OCI-LY1 (cell line): ENCODE results near the gene GPR18.

Experiments used
- H2AFZ ChIP-seq: fragments of 200-600 bp; sonication (generic), shearing (Covaris generic); 2 replicates; pipeline ENCODE4 v1.6.0; 2014; ENCODE audit warnings: antibody characterized with exemption, mild to moderate bottlenecking, low read length
- H3F3A ChIP-seq: fragments of 200-600 bp; sonication (generic), shearing (Covaris generic); 2 replicates; pipeline ENCODE4 v1.6.0; 2014; ENCODE audit warnings: mild to moderate bottlenecking, antibody characterized with exemption, low read length, moderate library complexity; ENCODE audit not compliant: insufficient read depth
- H3K27ac ChIP-seq: fragments of 200-600 bp; sonication (generic); 2 replicates; pipeline ENCODE4 v1.5.1; 2014; ENCODE audit warnings: low read length, mixed run types, mild to moderate bottlenecking, low read depth; ENCODE audit not compliant: poor library complexity, severe bottlenecking
- H3K27me3 ChIP-seq: fragments of 200-600 bp; sonication (generic); 2 replicates; pipeline ENCODE4 v1.6.0; 2014; ENCODE audit warnings: antibody characterized with exemption, mild to moderate bottlenecking, low read length, moderate library complexity; ENCODE audit not compliant: insufficient read depth
- H3K36me3 ChIP-seq: fragments of 200-600 bp; sonication (generic); 2 replicates; pipeline ENCODE4 v1.6.1; 2014; ENCODE audit warnings: mild to moderate bottlenecking, antibody characterized with exemption, low read length, moderate library complexity, mixed read lengths; ENCODE audit not compliant: insufficient read depth
- H3K4me1 ChIP-seq: fragments of 200-600 bp; sonication (generic); 2 replicates; pipeline ENCODE4 v1.5.1; 2014; ENCODE audit warnings: mild to moderate bottlenecking, low read length, moderate library complexity; ENCODE audit not compliant: insufficient read depth, severe bottlenecking
- H3K4me2 ChIP-seq: fragments of 200-600 bp; sonication (generic), shearing (Covaris generic); 2 replicates; pipeline ENCODE4 v1.6.1; 2014; ENCODE audit warnings: low read length
- H3K4me3 ChIP-seq: fragments of 200-600 bp; sonication (generic); 2 replicates; pipeline ENCODE4 v1.5.1; 2014; ENCODE audit warnings: low read length, low read depth, mild to moderate bottlenecking, mixed read lengths; ENCODE audit not compliant: poor library complexity, severe bottlenecking
- H3K79me2 ChIP-seq: fragments of 200-600 bp; shearing (Covaris generic); 2 replicates; pipeline ENCODE4 v1.6.1; 2016; ENCODE audit warnings: mixed run types, low read length, mixed read lengths; ENCODE audit not compliant: insufficient read depth
- H3K9ac ChIP-seq: fragments of 200-600 bp; sonication (generic), shearing (Covaris generic); 2 replicates; pipeline ENCODE4 v1.6.1; 2014; ENCODE audit warnings: mild to moderate bottlenecking, low read length, mixed read lengths
- H3K9me2 ChIP-seq: fragments of 200-600 bp; sonication (generic), shearing (Covaris generic); 2 replicates; pipeline ENCODE4 v1.6.1; 2014; ENCODE audit warnings: low read depth, mild to moderate bottlenecking, low read length, mixed read lengths
- H3K9me3 ChIP-seq: fragments of 200-600 bp; shearing (Covaris generic); 2 replicates; pipeline ENCODE4 v1.6.1; 2014; ENCODE audit warnings: low read length, mixed read lengths
- H4K20me1 ChIP-seq: fragments of 200-600 bp; sonication (generic), shearing (Covaris generic); 2 replicates; pipeline ENCODE4 v1.6.0; 2016; ENCODE audit warnings: mild to moderate bottlenecking, low read length; ENCODE audit not compliant: insufficient read depth
- CTCF ChIP-seq: fragments of 200-600 bp; sonication (generic), shearing (Covaris generic); IDR thresholded peaks from 2 replicates; pipeline ENCODE4 v1.5.1; 2017; ENCODE audit warnings: mild to moderate bottlenecking, antibody characterized with exemption, low read length, moderate library complexity, mixed read lengths
- EZH2 ChIP-seq: fragments of 200-600 bp; sonication (generic), shearing (Covaris generic); IDR thresholded peaks from 2 replicates; pipeline ENCODE4 v1.8.0; 2017; ENCODE audit warnings: borderline replicate concordance, mixed run types, mild to moderate bottlenecking, antibody characterized with exemption, low read length, moderate library complexity, mixed read lengths

The GPR18 gene

GRCh38 chr13:99246100-99246499, 12.1 kb downstream of the GPR18 start:
- H3F3A ChIP-seq = 0 out of 2 replicates have a peak, but pooled peaks cover 4% of the 10 kb centered on the region
- H3K27me3 ChIP-seq = no peaks in the 10 kb centered on the region
- no peak overlapping the region for H3K4me3 ChIP-seq
- H4K20me1 ChIP-seq = no peaks in the 10 kb centered on the region
- no peak overlapping the region for H2AFZ ChIP-seq
- H3K36me3 ChIP-seq = peaks cover 24% of the 10 kb centered on the region
- H3K27ac ChIP-seq = no peak overlapping the region
- H3K4me1 ChIP-seq = no peaks in the 10 kb centered on the region
- no peaks in the 10 kb centered on the region for H3K79me2 ChIP-seq
- no peak overlapping the region for H3K4me2 ChIP-seq
- no peaks in the 10 kb centered on the region for H3K9me3 ChIP-seq
- no peaks in the 10 kb centered on the region for H3K9me2 ChIP-seq
- H3K9ac ChIP-seq = no peak overlapping the region
- no peak for TF ChIP-seq CTCF
- no peak for TF ChIP-seq EZH2

DNA sequence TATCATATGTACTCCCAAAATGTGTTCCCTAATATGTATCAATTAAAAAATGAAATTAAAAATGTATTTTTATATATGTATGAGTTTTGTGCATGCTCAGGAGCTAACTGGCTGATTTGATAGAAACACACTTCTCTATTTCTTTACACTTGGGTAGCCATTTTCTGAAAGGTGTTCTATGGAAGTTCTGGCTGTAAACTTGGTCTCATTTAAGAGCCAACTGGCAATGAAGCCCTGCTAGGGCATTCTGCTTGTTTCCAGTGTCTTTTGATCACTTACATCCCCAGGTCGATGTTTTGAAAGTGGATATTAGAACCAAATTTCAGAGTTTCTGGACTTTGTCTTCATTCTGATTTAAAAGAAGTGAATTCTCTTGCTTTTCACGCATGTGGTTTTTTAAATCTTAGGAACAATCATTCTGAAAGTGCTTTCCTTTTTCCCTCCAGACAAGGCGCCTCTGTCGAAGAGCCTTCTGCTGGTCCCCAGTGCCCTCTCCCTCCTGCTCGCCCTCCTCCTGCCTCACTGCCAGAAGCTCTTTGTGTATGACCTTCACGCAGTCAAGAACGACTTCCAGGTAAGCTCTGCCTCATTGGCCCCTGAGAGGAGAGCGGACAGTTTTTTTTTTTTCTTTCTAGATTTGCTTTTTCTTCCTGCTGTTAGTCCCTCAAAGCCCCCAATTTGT, 20.1 kb downstream of the GPR18 start:
- Histone ChIP-seq H3K36me3 (peaks cover 25% of the 10 kb centered on the region), H3K9me2 (no peaks in the 10 kb centered on the region), H3K9me3 (no peaks in the 10 kb centered on the region), H4K20me1 (no peaks in the 10 kb centered on the region), H3K79me2 (no peaks in the 10 kb centered on the region; the same call in 1 of the 2 replicates), H3K27ac (peak overlapping the region; percentile 61), H3K27me3 (no peaks in the 10 kb centered on the region), H3K4me3 (peak overlapping the region; percentile 17), H3K4me1 (peaks cover 21% of the 10 kb centered on the region), H3K4me2 (peak overlapping the region; percentile 52), H3K9ac (no peak overlapping the region), H3F3A (no peaks in the 10 kb centered on the region), H2AFZ (no peak overlapping the region)
- no peak for TF ChIP-seq EZH2
- no peak for TF ChIP-seq CTCF

DNA sequence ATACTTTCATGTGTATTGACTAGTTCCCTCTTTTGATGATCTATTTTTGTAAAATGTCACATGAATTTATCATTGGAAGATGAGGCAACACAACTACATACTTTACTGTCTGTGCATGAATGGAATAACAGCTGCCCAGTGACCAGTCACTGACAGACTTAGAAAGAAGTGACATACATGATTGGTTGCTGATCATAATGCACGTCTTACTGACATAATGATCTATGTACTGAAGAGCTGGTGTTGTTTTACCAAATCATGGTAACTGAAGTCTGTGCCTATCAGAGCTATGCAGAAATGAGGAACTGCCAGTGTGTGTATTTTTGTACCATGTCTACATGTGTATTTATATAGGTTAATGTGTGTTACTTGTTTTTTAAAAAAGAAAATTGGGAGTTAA, 26.5 kb downstream of the GPR18 start:
- no peaks in the 10 kb centered on the region; the same call in 1 of the 2 replicates for H3K79me2 ChIP-seq
- H3K9me3 ChIP-seq = no peaks in the 10 kb centered on the region
- H3K27me3 ChIP-seq = 0 out of 2 replicates have a peak, but pooled peaks cover 4% of the 10 kb centered on the region
- H3K4me2 ChIP-seq = peak overlapping the region; percentile 50
- no peaks in the 10 kb centered on the region for H3K9me2 ChIP-seq
- peaks cover 6% of the 10 kb centered on the region for H3K36me3 ChIP-seq
- no peak for TF ChIP-seq CTCF
- no peak for TF ChIP-seq EZH2
- H3K27ac ChIP-seq = peak overlapping the region; percentile 42
- no peak overlapping the region for H3K4me3 ChIP-seq
- no peak overlapping the region for H3K9ac ChIP-seq
- no peak overlapping the region for H2AFZ ChIP-seq
- H4K20me1 ChIP-seq = no peaks in the 10 kb centered on the region
- no peaks in the 10 kb centered on the region for H3F3A ChIP-seq
- peaks cover 60% of the 10 kb centered on the region for H3K4me1 ChIP-seq
